Parathyroid adenoma (tissue), 2 donors: Measurements from ENCODE around the gene FAM131B.

ENCODE experiments used
- H2AFZ ChIP-seq: fragments of 300-600 bp; sonication (generic); one replicate; pipeline ENCODE4 v1.7.0; 2017; ENCODE audit warnings: antibody characterized with exemption, mild to moderate bottlenecking
- H3K27ac ChIP-seq: fragments of 300-600 bp; sonication (generic); one replicate; pipeline ENCODE4 v1.7.0; 2017
- H3K27me3 ChIP-seq: fragments of 300-600 bp; sonication (generic); one replicate; pipeline ENCODE4 v1.7.0; 2017; ENCODE audit warnings: low read length; ENCODE audit not compliant: control insufficient read depth, insufficient read depth
- H3K36me3 ChIP-seq: fragments of 300-600 bp; sonication (generic); one replicate; pipeline ENCODE4 v1.7.0; 2017; ENCODE audit warnings: low read length; ENCODE audit not compliant: control insufficient read depth, insufficient read depth
- H3K4me1 ChIP-seq: fragments of 300-600 bp; sonication (generic); one replicate; pipeline ENCODE4 v1.7.0; 2017; ENCODE audit warnings: control low read depth
- H3K4me2 ChIP-seq: fragments of 300-600 bp; sonication (generic); one replicate; pipeline ENCODE4 v1.7.0; 2017; ENCODE audit warnings: low read length
- H3K4me3 ChIP-seq: fragments of 300-600 bp; sonication (generic); one replicate; pipeline ENCODE4 v1.7.0; 2017; ENCODE audit warnings: low read depth, low read length
- H3K79me2 ChIP-seq: fragments of 300-600 bp; sonication (generic); one replicate; pipeline ENCODE4 v1.7.0; 2017; ENCODE audit warnings: control low read depth
- H3K9ac ChIP-seq: fragments of 300-600 bp; sonication (generic); one replicate; pipeline ENCODE4 v1.7.0; 2017; ENCODE audit warnings: mild to moderate bottlenecking
- H3K9me3 ChIP-seq: fragments of 300-600 bp; sonication (generic); one replicate; pipeline ENCODE4 v1.7.0; 2017; ENCODE audit warnings: low read length; ENCODE audit not compliant: control insufficient read depth
- TF ChIP-seq, protein P1 (sequence below): fragments of 300-600 bp; sonication (generic); IDR thresholded peaks from one replicate; pipeline ENCODE4 v1.7.0; 2017; ENCODE audit warnings: antibody characterized with exemption, mild to moderate bottlenecking
- donor health status: primary hyperparathyroidism.

Gene FAM131B

DNA sequence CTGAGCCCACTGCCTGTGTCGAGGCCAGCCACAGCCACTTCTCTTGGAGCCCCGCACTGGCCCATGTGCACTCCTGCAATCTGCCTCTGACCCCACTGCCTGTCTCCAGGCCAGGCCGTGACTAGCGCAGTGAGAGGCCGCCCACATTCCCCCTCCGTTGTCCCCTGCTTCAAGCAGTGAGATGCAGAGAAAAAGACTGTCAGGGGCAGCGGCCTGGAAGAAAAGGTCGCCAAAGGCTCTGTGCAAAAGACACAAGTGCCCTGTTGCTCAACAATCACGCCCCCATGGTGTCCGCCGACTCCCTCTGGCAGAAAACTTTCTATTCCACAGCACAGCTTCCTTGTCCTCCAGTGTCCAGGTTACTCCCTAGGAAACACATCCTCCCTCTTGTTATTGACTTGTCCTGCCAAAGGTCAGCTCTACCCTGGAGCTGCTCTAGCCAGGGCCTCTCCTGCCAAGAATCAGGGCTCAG, 9.9 kb downstream of the FAM131B start:
- no peaks in the 10 kb centered on the region for H3K9me3 ChIP-seq
- H2AFZ ChIP-seq, result no peak overlapping the region
- H3K36me3 ChIP-seq, result no peaks in the 10 kb centered on the region
- H3K4me3 ChIP-seq, result no peak overlapping the region
- H3K27me3 ChIP-seq, result no peaks in the 10 kb centered on the region
- H3K4me2 ChIP-seq, result no peak overlapping the region
- no peaks in the 10 kb centered on the region for H3K4me1 ChIP-seq
- H3K9ac ChIP-seq, result no peak overlapping the region
- no peaks in the 10 kb centered on the region for H3K79me2 ChIP-seq
- TF ChIP-seq, protein P1, sequence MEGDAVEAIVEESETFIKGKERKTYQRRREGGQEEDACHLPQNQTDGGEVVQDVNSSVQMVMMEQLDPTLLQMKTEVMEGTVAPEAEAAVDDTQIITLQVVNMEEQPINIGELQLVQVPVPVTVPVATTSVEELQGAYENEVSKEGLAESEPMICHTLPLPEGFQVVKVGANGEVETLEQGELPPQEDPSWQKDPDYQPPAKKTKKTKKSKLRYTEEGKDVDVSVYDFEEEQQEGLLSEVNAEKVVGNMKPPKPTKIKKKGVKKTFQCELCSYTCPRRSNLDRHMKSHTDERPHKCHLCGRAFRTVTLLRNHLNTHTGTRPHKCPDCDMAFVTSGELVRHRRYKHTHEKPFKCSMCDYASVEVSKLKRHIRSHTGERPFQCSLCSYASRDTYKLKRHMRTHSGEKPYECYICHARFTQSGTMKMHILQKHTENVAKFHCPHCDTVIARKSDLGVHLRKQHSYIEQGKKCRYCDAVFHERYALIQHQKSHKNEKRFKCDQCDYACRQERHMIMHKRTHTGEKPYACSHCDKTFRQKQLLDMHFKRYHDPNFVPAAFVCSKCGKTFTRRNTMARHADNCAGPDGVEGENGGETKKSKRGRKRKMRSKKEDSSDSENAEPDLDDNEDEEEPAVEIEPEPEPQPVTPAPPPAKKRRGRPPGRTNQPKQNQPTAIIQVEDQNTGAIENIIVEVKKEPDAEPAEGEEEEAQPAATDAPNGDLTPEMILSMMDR, result no peak
- no peak overlapping the region for H3K27ac ChIP-seq

DNA sequence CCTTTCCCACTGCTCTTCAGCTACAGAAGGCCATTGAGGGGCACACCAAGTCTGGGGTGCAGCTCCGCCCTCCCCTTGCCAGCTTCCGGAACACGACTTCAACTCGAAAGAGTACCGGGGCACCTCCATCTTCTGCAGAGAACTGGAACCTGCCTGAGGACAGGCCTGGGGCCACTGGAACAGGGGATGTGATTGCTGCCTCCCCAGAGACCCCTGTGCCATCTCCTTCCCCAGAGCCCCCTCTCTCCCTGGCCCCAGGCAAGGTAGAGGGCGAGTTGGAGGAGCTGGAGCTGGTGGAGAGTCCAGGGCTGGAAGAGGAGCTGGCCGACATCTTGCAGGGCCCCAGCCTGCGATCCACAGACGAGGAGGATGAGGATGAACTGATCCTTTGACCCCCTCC, 10.9 kb downstream of the FAM131B start:
- Histone ChIP-seq H3K36me3 (no peaks in the 10 kb centered on the region), H3K4me2 (no peak overlapping the region), H3K4me3 (no peak overlapping the region), H3K9me3 (no peaks in the 10 kb centered on the region), H2AFZ (no peak overlapping the region), H3K9ac (no peak overlapping the region), H3K27ac (no peak overlapping the region), H3K27me3 (no peaks in the 10 kb centered on the region), H3K79me2 (no peaks in the 10 kb centered on the region), H3K4me1 (no peaks in the 10 kb centered on the region)
- TF ChIP-seq, protein P1, result no peak

DNA sequence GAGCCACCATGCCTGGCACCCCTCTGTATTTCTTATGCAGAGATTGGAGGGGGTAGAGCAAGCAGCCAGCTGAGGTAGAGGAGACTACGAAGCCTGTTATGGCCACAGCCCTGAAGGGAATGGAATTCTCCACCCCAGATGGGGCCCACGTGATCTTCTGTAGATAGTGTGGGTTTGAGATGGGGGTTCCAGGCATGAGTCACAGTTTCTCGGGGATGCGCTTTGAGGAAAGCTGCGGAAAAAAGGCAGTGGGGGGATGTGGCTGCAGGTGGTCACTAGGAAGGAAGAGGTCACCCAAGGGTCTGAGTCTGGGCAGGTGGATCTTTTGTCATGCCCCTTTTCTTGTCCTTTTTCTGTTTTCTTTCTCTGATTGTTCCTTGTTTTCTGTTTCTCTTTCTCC, 11.5 kb downstream of the FAM131B start:
- TF ChIP-seq, protein P1, result no peak
- no peaks in the 10 kb centered on the region for H3K4me1 ChIP-seq
- H3K27ac ChIP-seq, result no peak overlapping the region
- H2AFZ ChIP-seq, result no peak overlapping the region
- H3K79me2 ChIP-seq, result no peaks in the 10 kb centered on the region
- no peaks in the 10 kb centered on the region for H3K36me3 ChIP-seq
- no peaks in the 10 kb centered on the region for H3K27me3 ChIP-seq
- no peaks in the 10 kb centered on the region for H3K9me3 ChIP-seq
- no peak overlapping the region for H3K4me3 ChIP-seq
- no peak overlapping the region for H3K4me2 ChIP-seq
- H3K9ac ChIP-seq, result no peak overlapping the region

DNA sequence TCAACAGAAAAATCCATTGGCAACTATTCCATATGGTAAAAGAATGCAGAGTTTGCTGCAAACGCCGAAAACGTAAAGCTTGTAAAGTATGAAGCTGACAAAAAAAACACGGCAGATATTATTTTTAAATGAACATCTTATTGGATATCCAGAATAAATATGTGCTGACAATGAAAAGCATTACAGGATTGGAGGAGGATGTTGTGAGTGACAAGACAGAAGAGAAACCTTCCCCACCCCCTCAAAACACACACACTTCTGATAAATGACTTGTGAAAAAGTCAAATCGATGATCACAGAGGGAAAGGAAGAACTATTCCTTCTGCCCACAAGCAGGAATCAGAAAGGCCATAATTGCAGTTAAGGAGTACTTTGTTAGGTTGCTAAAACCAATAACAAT, 14.6 kb downstream of the FAM131B start:
- Histone ChIP-seq H3K79me2 (no peaks in the 10 kb centered on the region), H3K4me1 (peaks cover 4% of the 10 kb centered on the region), H3K4me2 (no peak overlapping the region), H3K27ac (no peak overlapping the region), H2AFZ (no peak overlapping the region), H3K9ac (no peak overlapping the region), H3K4me3 (no peak overlapping the region), H3K27me3 (no peaks in the 10 kb centered on the region), H3K36me3 (no peaks in the 10 kb centered on the region), H3K9me3 (no peaks in the 10 kb centered on the region)
- TF ChIP-seq, protein P1, result no peak

DNA sequence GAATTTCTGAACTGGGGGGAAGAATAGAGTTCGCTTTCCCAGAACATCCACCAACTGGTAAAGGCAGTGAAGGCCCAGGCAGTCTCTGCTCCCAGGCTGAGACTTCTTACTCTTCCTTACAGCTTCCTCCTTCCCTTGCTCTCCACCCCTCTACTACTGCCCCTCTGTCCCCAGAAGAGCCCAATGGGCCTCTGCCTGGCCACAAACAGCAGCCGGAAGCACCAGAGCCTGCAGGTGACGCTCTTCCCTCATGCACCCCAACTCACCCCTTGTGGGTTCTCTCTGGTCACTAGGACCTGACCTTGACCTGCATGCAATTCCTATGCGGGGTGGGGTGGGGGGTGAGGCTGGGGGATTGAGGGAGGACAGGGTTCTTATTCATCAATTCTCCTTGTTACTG, 16.5 kb downstream of the FAM131B start:
- H2AFZ ChIP-seq, result no peak overlapping the region
- no peaks in the 10 kb centered on the region for H3K27me3 ChIP-seq
- H3K9me3 ChIP-seq, result no peaks in the 10 kb centered on the region
- H3K79me2 ChIP-seq, result no peaks in the 10 kb centered on the region
- no peak overlapping the region for H3K4me2 ChIP-seq
- no peak overlapping the region for H3K9ac ChIP-seq
- H3K36me3 ChIP-seq, result no peaks in the 10 kb centered on the region
- no peak overlapping the region for H3K27ac ChIP-seq
- TF ChIP-seq, protein P1, result no peak
- peaks cover 4% of the 10 kb centered on the region for H3K4me1 ChIP-seq
- H3K4me3 ChIP-seq, result no peak overlapping the region
